Endothelial cell (in vitro differentiated cells): ENCODE data around the gene BEST1. TPM values are rescaled to one million over a fixed set of nuclear protein-coding genes. Genes with fewer than 3 reads are reported as not detected.
A peak's percentile ranks its signal among the peaks of the same experiment; 100 is the strongest.

ENCODE experiments used
- DNase-seq: peaks from one replicate; pipeline ENCODE4 v3.0.0; 2021; ENCODE audit warnings: low spot score
- H3K27ac Mint-ChIP-seq: one replicate; pipeline ENCODE4 v1.8.0; 2021; ENCODE audit warnings: mixed read lengths, inconsistent platforms; ENCODE audit not compliant: unreplicated experiment
- H3K27me3 Mint-ChIP-seq: one replicate; pipeline ENCODE4 v1.8.0; 2021; ENCODE audit warnings: mild to moderate bottlenecking, moderate library complexity, mixed read lengths, inconsistent platforms; ENCODE audit not compliant: unreplicated experiment
- H3K36me3 Mint-ChIP-seq: one replicate; pipeline ENCODE4 v1.8.0; 2021; ENCODE audit warnings: mild to moderate bottlenecking, low read depth, mixed read lengths, inconsistent platforms; ENCODE audit not compliant: unreplicated experiment
- H3K4me1 Mint-ChIP-seq: one replicate; pipeline ENCODE4 v1.8.0; 2021; ENCODE audit warnings: mild to moderate bottlenecking, mixed read lengths, inconsistent platforms; ENCODE audit not compliant: unreplicated experiment
- H3K4me3 Mint-ChIP-seq: one replicate; pipeline ENCODE4 v1.8.0; 2021; ENCODE audit warnings: mild to moderate bottlenecking, mixed read lengths, inconsistent platforms; ENCODE audit not compliant: unreplicated experiment
- H3K9me3 Mint-ChIP-seq: one replicate; pipeline ENCODE4 v1.8.0; 2021; ENCODE audit warnings: mixed read lengths, inconsistent platforms; ENCODE audit not compliant: unreplicated experiment
- total RNA-seq: library from RNA; stranded (reverse); fragmentation: NEBNext Ultra II Directional; extraction: Animal tissue kit (Norgen Biotek cat#: 25700); gene quantifications from one replicate; pipeline ENCODE4 v1.2.1, GENCODE V29; 2021; ENCODE audit not compliant: unreplicated experiment
- TF ChIP-seq, protein P1 (sequence below): fragments of 200-600 bp; sonication (generic); IDR thresholded peaks from one replicate; pipeline ENCODE4 v1.5.0; 2021; ENCODE audit warnings: antibody characterized with exemption; ENCODE audit not compliant: unreplicated experiment

The BEST1 gene
- total RNA-seq, 1 donor from 2014 or later: 0.08 TPM

- H3K4me1 Mint-ChIP-seq: peaks cover 33% of the 10 kb centered on the region
- TF ChIP-seq, protein P1, sequence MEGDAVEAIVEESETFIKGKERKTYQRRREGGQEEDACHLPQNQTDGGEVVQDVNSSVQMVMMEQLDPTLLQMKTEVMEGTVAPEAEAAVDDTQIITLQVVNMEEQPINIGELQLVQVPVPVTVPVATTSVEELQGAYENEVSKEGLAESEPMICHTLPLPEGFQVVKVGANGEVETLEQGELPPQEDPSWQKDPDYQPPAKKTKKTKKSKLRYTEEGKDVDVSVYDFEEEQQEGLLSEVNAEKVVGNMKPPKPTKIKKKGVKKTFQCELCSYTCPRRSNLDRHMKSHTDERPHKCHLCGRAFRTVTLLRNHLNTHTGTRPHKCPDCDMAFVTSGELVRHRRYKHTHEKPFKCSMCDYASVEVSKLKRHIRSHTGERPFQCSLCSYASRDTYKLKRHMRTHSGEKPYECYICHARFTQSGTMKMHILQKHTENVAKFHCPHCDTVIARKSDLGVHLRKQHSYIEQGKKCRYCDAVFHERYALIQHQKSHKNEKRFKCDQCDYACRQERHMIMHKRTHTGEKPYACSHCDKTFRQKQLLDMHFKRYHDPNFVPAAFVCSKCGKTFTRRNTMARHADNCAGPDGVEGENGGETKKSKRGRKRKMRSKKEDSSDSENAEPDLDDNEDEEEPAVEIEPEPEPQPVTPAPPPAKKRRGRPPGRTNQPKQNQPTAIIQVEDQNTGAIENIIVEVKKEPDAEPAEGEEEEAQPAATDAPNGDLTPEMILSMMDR: no peak
- H3K27me3 Mint-ChIP-seq: peaks cover 13% of the 10 kb centered on the region
- DNase-seq: no peak
- H3K27ac Mint-ChIP-seq: no peak overlapping the region
- H3K9me3 Mint-ChIP-seq: no peaks in the 10 kb centered on the region
- H3K4me3 Mint-ChIP-seq: no peak overlapping the region
- H3K36me3 Mint-ChIP-seq: no peaks in the 10 kb centered on the region
Observed at GRCh38 chr11:61914471-61915171, 35.5 kb upstream of the BEST1 start.

- Mint-ChIP-seq H3K9me3 (no peaks in the 10 kb centered on the region), H3K36me3 (no peaks in the 10 kb centered on the region), H3K27ac (no peak overlapping the region), H3K4me3 (peak overlapping the region; percentile 65), H3K27me3 (peaks cover 11% of the 10 kb centered on the region), H3K4me1 (peaks cover 28% of the 10 kb centered on the region)
- no peak for DNase-seq
- TF ChIP-seq, protein P1: no peak
Observed at GRCh38 chr11:61916737-61917333, 33.3 kb upstream of the BEST1 start.

- peak; percentile 52 for DNase-seq
- peaks cover 27% of the 10 kb centered on the region for H3K4me1 Mint-ChIP-seq
- peaks cover 10% of the 10 kb centered on the region for H3K27me3 Mint-ChIP-seq
- no peak within 1 kb of the TSS for H3K27ac Mint-ChIP-seq
- no peaks in the 10 kb centered on the region for H3K9me3 Mint-ChIP-seq
- TF ChIP-seq, protein P1: no peak
- no peaks in the 10 kb centered on the region for H3K36me3 Mint-ChIP-seq
- H3K4me3 Mint-ChIP-seq: peak within 1 kb of the TSS; percentile 90
Observed at GRCh38 chr11:61917334-61918109, 32.6 kb upstream of the BEST1 start, which contains the start of gene RAB3IL1. Gene RAB3IL1, minus strand, starts transcription at chr11:61917566. Its CDS starts 199 bp downstream, at chr11:61917367.

GRCh38 chr11:61918251-61918937, 31.8 kb upstream of the BEST1 start:
- H3K36me3 Mint-ChIP-seq: no peaks in the 10 kb centered on the region
- peaks cover 6% of the 10 kb centered on the region for H3K27me3 Mint-ChIP-seq
- peak overlapping the region; percentile 90 for H3K4me3 Mint-ChIP-seq
- TF ChIP-seq, protein P1: no peak
- no peak for DNase-seq
- H3K9me3 Mint-ChIP-seq: no peaks in the 10 kb centered on the region
- peaks cover 33% of the 10 kb centered on the region for H3K4me1 Mint-ChIP-seq
- no peak overlapping the region for H3K27ac Mint-ChIP-seq
